Measurements from ENCODE around the gene MYOF. TPM values are rescaled to one million over a fixed set of nuclear protein-coding genes. Genes with fewer than 3 reads are reported as not detected.

MYOF gene
- total RNA-seq, 2 experiments from 2014 or later, result 39.2 to 43.4 TPM

- ChIA-PET POLR2A (no interaction called here), CTCF (interaction anchor here (1.7 kb wide), 1 partner anchor 36 kb away, joined by 5 read pairs; no protein-coding TSS in a partner anchor)
Measured at GRCh38 chr10:93412801-93413200, 69.3 kb downstream of the MYOF start.

- CTCF ChIA-PET, result interaction anchor here (0.6 kb wide), 1 partner anchor 100 kb away, joined by 3 read pairs; no protein-coding TSS in a partner anchor
- POLR2A ChIA-PET, result interaction anchor here (1.0 to 1.4 kb wide), 2 partner anchors 31 to 52 kb away, joined by 3 to 5 read pairs; no protein-coding TSS in a partner anchor
Measured at GRCh38 chr10:93410697-93411348, 71.3 kb downstream of the MYOF start.

- CTCF ChIA-PET, result interaction anchor here (0.6 kb wide), 1 partner anchor 23 kb away, joined by 3 read pairs; no protein-coding TSS in a partner anchor
- POLR2A ChIA-PET, result no interaction called here
Measured at GRCh38 chr10:93408783-93409182, 73.4 kb downstream of the MYOF start.

GRCh38 chr10:93406364-93407145 lies 75.6 kb downstream of the MYOF start:
- POLR2A ChIA-PET, result no interaction called here
- CTCF ChIA-PET, result no interaction called here

- ChIA-PET CTCF (no interaction called here), POLR2A (no interaction called here)
Measured at GRCh38 chr10:93404048-93404354, 78.1 kb downstream of the MYOF start.

GRCh38 chr10:93403152-93404047 lies 78.7 kb downstream of the MYOF start:
- POLR2A ChIA-PET, result no interaction called here
- CTCF ChIA-PET, result no interaction called here

- CTCF ChIA-PET, result no interaction called here
- POLR2A ChIA-PET, result no interaction called here
Measured at GRCh38 chr10:93402192-93402591, 79.9 kb downstream of the MYOF start.

GRCh38 chr10:93398528-93398927 lies 83.6 kb downstream of the MYOF start:
- ChIA-PET CTCF (interaction anchor here (0.5 kb wide), 1 partner anchor 30 kb away, joined by 3 read pairs; no protein-coding TSS in a partner anchor), POLR2A (no interaction called here)

- ChIA-PET CTCF (interaction anchor here (1.5 kb wide), 1 partner anchor 21 kb away, joined by 3 read pairs; no protein-coding TSS in a partner anchor), POLR2A (no interaction called here)
Measured at GRCh38 chr10:93397020-93397419, 85.1 kb downstream of the MYOF start.

GRCh38 chr10:93393211-93393610 lies 88.9 kb downstream of the MYOF start:
- POLR2A ChIA-PET, result no interaction called here
- CTCF ChIA-PET, result no interaction called here

- POLR2A ChIA-PET, result no interaction called here
- CTCF ChIA-PET, result no interaction called here
Measured at GRCh38 chr10:93392121-93392520, 90.0 kb downstream of the MYOF start.

- ChIA-PET CTCF (interaction anchor here (1.1 to 1.2 kb wide), 2 partner anchors 14 kb away, joined by 3 read pairs; no protein-coding TSS in a partner anchor), POLR2A (no interaction called here)
Measured at GRCh38 chr10:93390306-93391090, 91.6 kb downstream of the MYOF start.

GRCh38 chr10:93386631-93387369 lies 95.3 kb downstream of the MYOF start:
- ChIA-PET CTCF (interaction anchor here (0.6 to 2.0 kb wide), 3 partner anchors 11 to 95 kb away, joined by 3 to 8 read pairs (median 3); partner anchors contain the start of gene MYOF), POLR2A (interaction anchor here (0.5 kb wide), 1 partner anchor 308 kb away, joined by 10 read pairs; no protein-coding TSS in a partner anchor)

- ChIA-PET POLR2A (no interaction called here), CTCF (interaction anchor here (0.7 to 2.0 kb wide), 3 partner anchors 9 to 97 kb away, joined by 3 to 8 read pairs (median 3); partner anchors contain the start of gene MYOF)
Measured at GRCh38 chr10:93385345-93385744, 96.8 kb downstream of the MYOF start.

GRCh38 chr10:93384006-93384405 lies 98.1 kb downstream of the MYOF start:
- CTCF ChIA-PET, result no interaction called here

GRCh38 chr10:93383562-93383981 lies 98.6 kb downstream of the MYOF start:
- POLR2A ChIA-PET, result no interaction called here
- CTCF ChIA-PET, result no interaction called here

More at GRCh38 chr10:93384006-93384405, 98.1 kb downstream of the MYOF start:
- POLR2A ChIA-PET, result no interaction called here

GRCh38 chr10:93379731-93380575 lies 102.2 kb downstream of the MYOF start:
- CTCF ChIA-PET, result interaction anchor here (0.5 to 2.0 kb wide), 7 partner anchors 20 to 343 kb away, joined by 3 to 18 read pairs (median 6); partner anchors contain the start of gene MYOF
- POLR2A ChIA-PET, result interaction anchor here (1.4 to 1.7 kb wide), 4 partner anchors 30 to 117 kb away, joined by 4 to 17 read pairs (median 6); partner anchors contain the start of genes CEP55 and MYOF

All from activated CD8-positive, alpha-beta memory T cell treated with anti-CD3 and anti-CD28 coated beads for 36 hours (primary cell).